Glutamatergic neuron (in vitro differentiated cells): ENCODE results near the gene GZMH. TPM values are rescaled to one million over a fixed set of nuclear protein-coding genes. Genes with fewer than 3 reads are reported as not detected.
"Not testable (repeated sequence)": the region's sequence is repeated elsewhere in the genome, so short reads cannot be mapped to it uniquely, and the experiment has no call there.

Experiments
- DNase-seq: peaks from one replicate; pipeline ENCODE4 v3.0.0; 2022
- H3K27ac Mint-ChIP-seq: one replicate; pipeline ENCODE4 v1.8.0; 2020; ENCODE audit warnings: mild to moderate bottlenecking, mixed read lengths, inconsistent platforms; ENCODE audit not compliant: unreplicated experiment
- H3K27me3 Mint-ChIP-seq: one replicate; pipeline ENCODE4 v1.8.0; 2020; ENCODE audit warnings: mild to moderate bottlenecking, moderate library complexity, mixed read lengths, inconsistent platforms; ENCODE audit not compliant: unreplicated experiment
- H3K36me3 Mint-ChIP-seq: one replicate; pipeline ENCODE4 v1.8.0; 2020; ENCODE audit warnings: mild to moderate bottlenecking, mixed read lengths, inconsistent platforms; ENCODE audit not compliant: unreplicated experiment
- H3K4me1 Mint-ChIP-seq: one replicate; pipeline ENCODE4 v1.8.0; 2020; ENCODE audit warnings: mild to moderate bottlenecking, low read depth, mixed read lengths, inconsistent platforms; ENCODE audit not compliant: unreplicated experiment
- H3K4me3 Mint-ChIP-seq: one replicate; pipeline ENCODE4 v1.8.0; 2020; ENCODE audit warnings: mild to moderate bottlenecking, mixed read lengths, inconsistent platforms; ENCODE audit not compliant: unreplicated experiment
- H3K9me3 Mint-ChIP-seq: one replicate; pipeline ENCODE4 v1.8.0; 2020; ENCODE audit warnings: mild to moderate bottlenecking, moderate library complexity, mixed read lengths, inconsistent platforms; ENCODE audit not compliant: unreplicated experiment
- CTCF ChIP-seq: fragments of 200-600 bp; sonication (generic); IDR thresholded peaks from one replicate; pipeline ENCODE4 v1.5.0; 2021; ENCODE audit not compliant: partially characterized antibody, unreplicated experiment
- long read RNA-seq: library from polyadenylated mRNA; unstranded; transcript quantifications from one replicate; pipeline ENCODE4 v2.0.0, GENCODE V29; 2020; ENCODE audit not compliant: unreplicated experiment
- total RNA-seq: library from RNA; stranded (reverse); fragmentation: NEBNext Ultra II Directional; extraction: Animal tissue kit (Norgen Biotek cat#: 25700); gene quantifications from one replicate; pipeline ENCODE4 v1.2.1, GENCODE V29; 2021; ENCODE audit not compliant: unreplicated experiment

GZMH gene
- not detected for total RNA-seq
- long read RNA-seq = 0 reads

- Mint-ChIP-seq H3K36me3 (no peaks in the 10 kb centered on the region), H3K9me3 (no peaks in the 10 kb centered on the region), H3K27ac (no peak within 1 kb of the TSS), H3K4me1 (peaks cover 3% of the 10 kb centered on the region), H3K4me3 (no peak within 1 kb of the TSS), H3K27me3 (no peaks in the 10 kb centered on the region)
- no peak for DNase-seq
- no peak for TF ChIP-seq CTCF
These were observed at the start of gene GZMH for GRCh38 chr14:24609655-24610344. Gene GZMH, minus strand, starts transcription at chr14:24609685. Its CDS starts 72 bp downstream, at chr14:24609613.

- H3K27me3 Mint-ChIP-seq, DNase-seq, H3K4me3 Mint-ChIP-seq, H3K9me3 Mint-ChIP-seq, H3K36me3 Mint-ChIP-seq, H3K4me1 Mint-ChIP-seq, H3K27ac Mint-ChIP-seq: not testable (repeated sequence)
These were observed 38.9 kb upstream of the GZMH start for GRCh38 chr14:24648361-24648760.

GRCh38 chr14:24639905-24640304 lies 30.4 kb upstream of the GZMH start:
- Mint-ChIP-seq H3K4me3 (no peak overlapping the region), H3K27me3 (peaks cover 2% of the 10 kb centered on the region), H3K36me3 (no peaks in the 10 kb centered on the region), H3K27ac (no peak overlapping the region), H3K9me3 (no peaks in the 10 kb centered on the region), H3K4me1 (no peaks in the 10 kb centered on the region)
- no peak for DNase-seq
- no peak for TF ChIP-seq CTCF

GRCh38 chr14:24639270-24639669 lies 29.8 kb upstream of the GZMH start:
- TF ChIP-seq CTCF = no peak
- peaks cover 2% of the 10 kb centered on the region for H3K27me3 Mint-ChIP-seq
- no peak overlapping the region for H3K27ac Mint-ChIP-seq
- DNase-seq = no peak
- no peak overlapping the region for H3K4me3 Mint-ChIP-seq
- no peaks in the 10 kb centered on the region for H3K9me3 Mint-ChIP-seq
- no peaks in the 10 kb centered on the region for H3K4me1 Mint-ChIP-seq
- no peaks in the 10 kb centered on the region for H3K36me3 Mint-ChIP-seq

- H3K9me3 Mint-ChIP-seq = no peaks in the 10 kb centered on the region
- H3K4me1 Mint-ChIP-seq = no peaks in the 10 kb centered on the region
- H3K4me3 Mint-ChIP-seq = no peak within 1 kb of the TSS
- peaks cover 4% of the 10 kb centered on the region for H3K27me3 Mint-ChIP-seq
- H3K27ac Mint-ChIP-seq = no peak within 1 kb of the TSS
- no peaks in the 10 kb centered on the region for H3K36me3 Mint-ChIP-seq
- no peak for TF ChIP-seq CTCF
- DNase-seq = no peak
These were observed 24.7 kb upstream of the GZMH start, which contains the start of gene GZMB for GRCh38 chr14:24634158-24634557. Gene GZMB, minus strand, starts transcription at chr14:24634190. Its CDS starts 30 bp downstream, at chr14:24634160.
